ENCODE measurements around the gene FHOD3.

DNA sequence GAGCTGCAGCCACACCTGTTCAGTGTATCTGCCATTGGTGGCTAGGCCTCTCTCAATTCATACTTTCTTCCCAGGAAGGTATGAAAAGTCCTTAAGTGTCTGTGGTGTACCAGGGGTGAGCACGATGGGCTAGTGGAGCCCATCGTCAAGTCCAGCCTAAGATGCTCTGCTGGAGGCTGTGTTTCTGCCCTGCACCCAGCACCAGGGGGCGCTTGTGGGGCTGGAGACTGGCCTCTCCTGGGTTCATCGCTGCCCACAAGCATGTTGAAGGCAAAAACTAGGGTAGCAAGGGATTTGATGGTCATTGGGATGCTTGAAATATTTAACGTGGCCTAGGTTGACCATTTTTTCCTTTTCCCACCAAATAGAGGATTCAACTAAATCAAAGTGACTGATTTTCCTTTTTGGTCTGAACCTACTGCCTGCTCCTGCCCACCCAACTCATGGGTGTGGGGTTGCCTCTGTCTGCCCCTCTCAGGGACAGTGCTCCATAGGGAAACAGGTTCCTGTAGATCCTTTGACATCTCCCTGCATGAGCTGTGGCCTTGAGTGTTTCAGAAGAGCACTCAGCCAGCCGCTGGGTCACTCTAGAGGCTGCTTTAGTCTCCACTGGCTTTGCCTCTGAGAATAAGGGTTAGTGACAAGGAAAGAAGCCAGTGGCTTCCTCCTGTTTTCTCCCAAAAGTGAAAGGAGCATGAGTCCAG is 472.2 kb downstream of the FHOD3 start:
- no peak for TF ChIP-seq POLR2A (IDR thresholded peaks at IDR 0.05; ENCODE audit: low read depth)
- TF ChIP-seq, protein P1, sequence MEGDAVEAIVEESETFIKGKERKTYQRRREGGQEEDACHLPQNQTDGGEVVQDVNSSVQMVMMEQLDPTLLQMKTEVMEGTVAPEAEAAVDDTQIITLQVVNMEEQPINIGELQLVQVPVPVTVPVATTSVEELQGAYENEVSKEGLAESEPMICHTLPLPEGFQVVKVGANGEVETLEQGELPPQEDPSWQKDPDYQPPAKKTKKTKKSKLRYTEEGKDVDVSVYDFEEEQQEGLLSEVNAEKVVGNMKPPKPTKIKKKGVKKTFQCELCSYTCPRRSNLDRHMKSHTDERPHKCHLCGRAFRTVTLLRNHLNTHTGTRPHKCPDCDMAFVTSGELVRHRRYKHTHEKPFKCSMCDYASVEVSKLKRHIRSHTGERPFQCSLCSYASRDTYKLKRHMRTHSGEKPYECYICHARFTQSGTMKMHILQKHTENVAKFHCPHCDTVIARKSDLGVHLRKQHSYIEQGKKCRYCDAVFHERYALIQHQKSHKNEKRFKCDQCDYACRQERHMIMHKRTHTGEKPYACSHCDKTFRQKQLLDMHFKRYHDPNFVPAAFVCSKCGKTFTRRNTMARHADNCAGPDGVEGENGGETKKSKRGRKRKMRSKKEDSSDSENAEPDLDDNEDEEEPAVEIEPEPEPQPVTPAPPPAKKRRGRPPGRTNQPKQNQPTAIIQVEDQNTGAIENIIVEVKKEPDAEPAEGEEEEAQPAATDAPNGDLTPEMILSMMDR (IDR thresholded peaks at IDR 0.05), result peak in 1 of 3 experiments; percentile 31

Data from esophagus muscularis mucosa (tissue), 3 donors.